ENCODE results near the gene GIGYF1.

The GIGYF1 gene

DNA sequence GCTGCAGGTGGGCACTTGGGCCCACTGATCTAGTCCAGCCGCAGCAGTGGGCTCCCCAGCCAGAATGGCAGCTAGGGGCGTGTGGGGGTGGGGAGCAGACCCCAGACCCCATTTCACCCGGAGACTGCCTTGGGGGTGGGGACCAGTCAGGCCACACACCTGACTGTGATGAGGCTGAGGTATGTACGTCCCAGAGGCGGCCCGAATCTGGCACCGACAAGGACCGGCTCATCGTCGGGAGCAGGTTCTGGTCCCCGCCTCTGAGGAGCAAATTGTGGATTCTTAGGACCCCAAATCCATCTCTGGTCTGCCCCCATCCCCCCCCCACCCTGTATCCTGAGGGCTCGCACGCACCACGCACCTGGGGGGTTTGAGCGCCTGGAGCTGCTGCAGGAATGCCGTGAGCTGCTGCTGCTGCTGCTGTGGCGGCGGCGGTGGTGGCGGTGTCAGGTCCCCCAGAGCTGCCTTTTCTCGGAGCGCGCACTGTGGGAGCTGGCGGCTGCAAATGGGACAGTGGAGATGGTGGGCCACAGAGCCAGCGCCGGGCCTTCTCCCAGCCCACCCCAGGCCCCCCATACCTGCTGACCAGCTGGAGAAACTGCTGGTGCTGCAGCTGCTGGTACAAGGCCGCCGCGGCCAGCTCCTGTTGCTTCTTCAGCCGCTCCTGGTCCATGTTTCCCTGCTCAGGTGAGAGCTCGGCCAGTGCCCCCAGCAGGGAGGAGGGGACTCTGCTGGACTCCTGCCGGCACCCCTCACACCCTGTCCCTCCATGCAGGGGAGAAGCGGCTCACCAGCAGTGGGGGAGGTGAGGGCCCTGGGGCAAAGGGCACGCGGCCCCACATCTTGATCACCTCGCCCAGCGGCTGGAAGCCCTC is 10.2 kb downstream of the GIGYF1 start:
- no peak for DNase-seq (ENCODE audit: low spot score)

DNA sequence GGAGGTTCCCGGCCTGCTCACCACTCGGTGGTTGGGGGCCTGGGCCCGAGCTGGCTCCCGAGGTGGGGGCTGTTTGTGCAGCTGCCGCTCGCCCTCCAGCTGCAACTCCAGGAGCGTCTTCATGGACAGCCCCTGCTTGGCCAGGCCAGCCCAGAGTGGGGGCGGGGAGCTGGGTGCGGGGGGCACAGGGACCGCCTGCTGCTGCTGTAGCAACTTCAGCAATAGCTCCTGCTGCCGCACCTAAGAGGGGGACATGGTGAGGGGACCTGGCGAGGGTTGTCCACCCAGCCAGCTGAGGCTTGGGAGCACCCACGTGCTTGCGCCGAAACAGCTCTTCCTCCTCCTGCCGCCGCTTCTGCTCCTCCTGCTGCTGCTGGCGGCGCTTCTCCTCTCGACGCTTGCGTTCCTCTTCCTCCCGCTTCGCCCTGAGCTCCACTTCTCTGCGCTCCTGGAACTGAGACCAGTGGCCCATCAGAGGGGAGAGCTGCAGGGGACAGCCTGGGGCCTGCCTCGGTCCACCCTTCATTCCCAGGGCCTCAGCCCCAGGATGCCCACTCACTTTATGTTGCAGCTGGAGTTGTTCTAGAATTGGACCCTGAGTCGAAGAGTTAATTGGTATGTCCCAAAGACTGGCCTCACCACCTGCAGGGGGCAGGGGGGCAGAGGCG is 10.9 kb downstream of the GIGYF1 start:
- no peak for DNase-seq (ENCODE audit: low spot score)

DNA sequence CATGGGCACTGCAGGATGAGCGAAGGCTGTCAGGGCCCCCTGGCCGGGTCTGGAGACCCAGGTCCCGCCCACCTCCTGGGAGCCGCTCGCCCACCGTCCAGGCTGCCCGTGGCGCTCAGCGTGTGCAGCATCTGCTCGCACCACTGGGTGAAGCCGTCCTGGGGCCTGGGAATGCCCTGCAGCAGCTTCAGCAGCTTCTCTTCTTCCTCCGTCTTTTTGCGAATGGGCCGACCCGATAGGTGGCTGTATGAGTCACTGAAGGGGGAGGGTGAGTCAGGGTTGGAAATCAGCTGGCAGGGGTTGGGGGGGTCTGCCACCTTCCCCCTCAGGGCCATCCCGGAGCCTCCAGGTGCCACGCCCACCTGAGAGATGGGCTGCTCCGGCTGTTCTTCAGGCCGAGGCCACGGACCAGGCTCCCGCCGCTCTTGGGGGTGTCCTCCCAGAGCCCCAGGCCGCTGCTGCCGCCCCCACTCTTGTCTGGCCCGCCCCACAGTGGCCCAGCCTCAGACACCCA is 11.8 kb downstream of the GIGYF1 start:
- no peak for DNase-seq (ENCODE audit: low spot score)

DNA sequence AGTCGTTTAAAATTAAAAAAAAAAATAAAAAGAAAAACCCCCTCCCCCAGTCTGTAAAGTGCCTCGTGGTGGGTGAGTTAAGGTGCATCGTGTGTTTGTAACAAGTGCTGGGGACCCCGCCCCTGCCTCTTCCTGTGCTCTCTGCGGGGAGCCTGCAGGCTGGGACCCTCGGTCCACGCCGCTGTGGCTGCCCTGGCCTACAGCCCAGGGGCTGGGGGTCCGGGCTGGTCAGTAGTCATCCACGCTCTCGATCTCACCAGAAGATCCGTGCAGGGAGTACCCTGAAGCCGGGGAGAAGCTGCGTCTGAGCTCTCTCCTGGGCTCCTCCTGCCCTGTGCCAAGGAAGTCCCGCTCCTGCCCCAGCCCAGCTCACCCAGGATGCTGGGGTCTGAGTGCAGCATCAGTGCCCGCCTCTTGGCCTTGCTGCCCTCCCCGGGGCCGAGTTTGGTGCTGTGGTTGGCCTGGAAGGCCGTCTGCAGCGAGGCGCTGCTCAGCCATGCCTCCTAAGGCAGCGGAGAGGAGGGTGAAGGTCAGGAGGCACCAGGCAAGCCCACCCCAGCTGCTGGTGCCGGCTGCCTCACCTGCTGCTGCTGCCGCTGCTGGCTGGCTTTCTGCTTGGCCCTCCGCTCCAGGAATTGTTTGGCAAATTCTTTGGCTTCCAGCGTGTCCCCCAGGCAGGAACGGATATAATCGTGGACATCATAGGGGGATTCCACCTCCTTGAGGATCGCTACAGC is 12.4 kb downstream of the GIGYF1 start:
- DNase-seq (ENCODE audit: low spot score): no peak

DNA sequence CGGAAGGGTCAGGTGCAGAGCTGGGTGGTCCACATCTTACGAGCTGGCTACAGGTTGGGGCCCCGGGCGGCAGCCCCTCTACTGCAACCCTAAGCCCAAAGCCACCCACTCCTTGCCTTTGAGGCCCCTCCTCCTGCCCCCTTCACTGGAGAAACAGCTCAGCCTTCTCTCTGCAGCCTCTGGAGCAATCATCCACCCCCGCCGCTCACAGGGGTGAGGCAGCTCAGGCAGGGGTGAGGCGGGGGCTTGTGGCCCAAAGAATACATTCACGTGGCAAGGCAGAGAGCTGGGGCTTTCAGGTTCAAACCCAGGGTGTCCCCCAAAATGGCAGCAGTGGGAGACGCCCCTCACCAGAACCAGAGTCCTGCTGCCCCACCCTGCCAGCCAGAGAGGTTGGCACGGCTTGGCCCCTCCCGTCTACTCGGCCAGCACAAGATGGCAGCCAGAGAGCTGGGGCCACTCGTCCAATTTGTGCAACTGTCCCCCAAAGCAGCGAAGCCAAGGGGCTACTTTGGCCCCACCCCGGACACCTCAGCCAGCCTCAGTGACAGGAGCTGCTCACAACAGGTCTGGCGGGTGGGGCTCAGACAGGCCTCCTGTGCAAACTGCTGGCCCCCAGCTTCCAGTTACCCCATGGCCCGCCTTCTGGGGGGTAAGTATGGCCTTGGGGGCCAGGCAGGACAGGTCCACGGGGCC is 13.3 kb downstream of the GIGYF1 start:
- no peak for DNase-seq (ENCODE audit: low spot score)

DNA sequence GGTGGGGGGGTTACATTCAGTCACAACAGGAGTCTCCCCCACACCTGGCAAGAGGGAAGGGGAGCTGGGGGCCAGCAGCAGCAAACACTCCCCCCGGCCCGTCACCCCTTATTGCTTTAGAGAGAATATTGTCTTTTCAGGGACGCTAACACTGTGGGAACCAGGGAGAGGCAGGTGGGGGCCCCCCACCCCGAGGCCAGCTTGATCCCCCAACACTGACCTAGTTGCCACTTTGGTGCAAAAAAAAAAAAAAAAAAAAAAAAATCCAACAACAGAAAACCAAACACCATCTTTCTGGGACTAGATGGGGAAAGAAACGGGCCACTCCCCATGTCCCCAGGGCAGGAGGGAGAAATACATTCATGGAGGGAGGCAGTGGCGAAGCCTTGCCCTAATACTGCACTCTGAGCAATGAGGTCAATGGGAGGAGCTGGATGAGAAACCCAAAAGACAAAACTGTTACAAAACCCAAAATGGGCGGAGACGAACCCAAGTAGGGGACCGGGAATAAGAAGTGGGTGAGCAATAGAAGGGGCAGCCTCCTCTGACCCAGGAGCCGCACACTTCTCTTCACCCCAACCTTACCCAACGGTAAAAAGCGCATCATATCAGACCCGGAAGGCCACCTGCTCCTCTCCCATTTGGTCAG is 14.0 kb downstream of the GIGYF1 start:
- no peak for DNase-seq (ENCODE audit: low spot score)

DNA sequence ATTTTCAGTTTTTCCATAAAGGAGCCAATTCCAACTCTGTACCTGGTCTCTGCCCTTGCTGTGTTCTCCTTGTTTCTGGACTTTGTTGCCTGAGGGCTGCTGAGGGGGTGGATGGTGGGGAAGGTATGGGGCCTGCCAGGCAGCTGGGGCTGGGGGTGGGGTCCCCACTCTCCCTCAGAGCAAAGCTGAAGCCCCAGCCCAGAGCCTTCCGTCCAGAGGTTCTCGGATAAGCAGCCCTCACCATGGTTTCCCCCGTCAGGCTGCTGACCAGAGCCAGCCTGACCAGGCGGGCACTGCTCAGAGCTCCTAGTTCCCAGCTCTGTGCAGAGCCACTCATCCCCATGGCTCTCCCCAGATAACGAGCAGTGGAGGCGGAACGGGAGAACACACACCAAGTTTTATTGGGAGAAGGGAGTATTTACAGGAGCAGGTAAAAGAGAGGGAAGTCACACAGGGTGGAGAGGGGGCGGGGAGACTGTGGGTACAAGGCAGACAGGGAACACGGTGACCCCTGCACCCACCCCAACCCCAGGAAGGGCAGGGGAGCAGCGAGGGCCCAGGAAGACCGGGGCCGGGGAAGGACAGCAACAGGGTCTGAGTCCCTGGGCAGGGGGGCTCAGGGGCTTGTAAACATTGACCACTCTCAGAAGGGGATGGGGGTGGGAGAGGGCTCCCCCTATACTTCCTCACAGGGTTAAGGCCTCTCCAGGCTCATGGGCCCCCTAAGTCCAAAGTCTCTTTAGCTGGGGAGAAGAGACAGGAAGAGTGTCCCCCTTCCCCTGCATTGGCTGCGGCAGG is 14.7 kb downstream of the GIGYF1 start:
- DNase-seq (ENCODE audit: low spot score): no peak

DNA sequence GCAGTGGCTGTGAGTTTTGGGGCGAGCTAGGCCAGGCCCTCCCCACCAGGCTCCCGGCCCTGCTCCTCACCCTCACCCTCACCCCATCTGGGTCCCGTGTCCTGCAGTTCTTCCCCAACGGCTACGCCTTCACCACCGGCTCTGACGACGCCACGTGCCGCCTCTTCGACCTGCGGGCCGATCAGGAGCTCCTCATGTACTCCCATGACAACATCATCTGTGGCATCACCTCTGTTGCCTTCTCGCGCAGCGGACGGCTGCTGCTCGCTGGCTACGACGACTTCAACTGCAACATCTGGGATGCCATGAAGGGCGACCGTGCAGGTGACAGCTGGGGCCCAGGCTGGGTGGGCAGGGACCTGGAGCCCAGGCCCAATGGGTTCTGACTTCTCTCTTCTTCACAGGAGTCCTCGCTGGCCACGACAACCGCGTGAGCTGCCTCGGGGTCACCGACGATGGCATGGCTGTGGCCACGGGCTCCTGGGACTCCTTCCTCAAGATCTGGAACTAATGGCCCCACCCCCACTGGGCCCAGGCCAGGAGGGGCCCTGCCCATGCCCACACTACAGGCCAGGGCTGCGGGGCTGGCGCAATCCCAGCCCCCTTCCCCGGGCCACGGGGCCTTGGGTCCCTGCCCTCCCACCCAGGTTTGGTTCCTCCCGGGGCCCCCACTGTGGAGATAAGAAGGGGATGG is 15.6 kb downstream of the GIGYF1 start:
- DNase-seq (ENCODE audit: low spot score): no peak

DNA sequence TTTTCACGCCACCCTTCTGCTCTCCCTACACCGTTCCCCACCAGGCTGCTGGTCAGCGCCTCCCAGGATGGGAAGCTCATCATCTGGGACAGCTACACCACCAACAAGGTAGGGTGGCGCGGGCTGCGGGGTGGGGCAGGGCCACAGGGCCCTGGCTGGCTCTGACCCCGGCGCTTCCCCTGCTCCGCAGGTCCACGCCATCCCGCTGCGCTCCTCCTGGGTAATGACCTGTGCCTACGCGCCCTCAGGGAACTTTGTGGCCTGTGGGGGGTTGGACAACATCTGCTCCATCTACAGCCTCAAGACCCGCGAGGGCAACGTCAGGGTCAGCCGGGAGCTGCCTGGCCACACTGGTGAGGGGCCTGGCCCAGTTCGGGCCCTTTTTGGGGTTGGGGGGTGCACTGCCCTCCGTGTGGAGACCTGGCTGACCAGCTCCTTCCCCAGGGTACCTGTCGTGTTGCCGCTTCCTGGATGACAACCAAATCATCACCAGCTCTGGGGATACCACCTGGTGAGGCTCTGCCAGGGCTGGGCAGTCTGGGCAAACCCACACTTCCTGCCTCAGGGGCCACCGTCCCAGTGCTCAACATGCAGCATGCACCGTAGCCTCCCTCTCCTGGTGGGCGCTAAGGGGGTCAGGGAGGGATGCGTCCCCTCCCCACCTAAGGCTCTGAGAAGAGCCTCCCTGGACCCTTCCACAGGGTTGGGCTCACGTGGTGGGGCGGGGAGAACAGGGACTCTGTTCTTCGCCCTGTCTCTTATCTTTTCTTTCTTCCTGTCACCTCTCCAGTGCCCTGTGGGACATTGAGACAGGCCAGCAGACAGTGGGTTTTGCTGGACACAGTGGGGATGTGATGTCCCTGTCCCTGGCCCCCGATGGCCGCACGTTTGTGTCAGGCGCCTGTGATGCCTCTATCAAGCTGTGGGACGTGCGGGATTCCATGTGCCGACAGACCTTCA is 16.5 kb downstream of the GIGYF1 start:
- no peak for DNase-seq (ENCODE audit: low spot score)

DNA sequence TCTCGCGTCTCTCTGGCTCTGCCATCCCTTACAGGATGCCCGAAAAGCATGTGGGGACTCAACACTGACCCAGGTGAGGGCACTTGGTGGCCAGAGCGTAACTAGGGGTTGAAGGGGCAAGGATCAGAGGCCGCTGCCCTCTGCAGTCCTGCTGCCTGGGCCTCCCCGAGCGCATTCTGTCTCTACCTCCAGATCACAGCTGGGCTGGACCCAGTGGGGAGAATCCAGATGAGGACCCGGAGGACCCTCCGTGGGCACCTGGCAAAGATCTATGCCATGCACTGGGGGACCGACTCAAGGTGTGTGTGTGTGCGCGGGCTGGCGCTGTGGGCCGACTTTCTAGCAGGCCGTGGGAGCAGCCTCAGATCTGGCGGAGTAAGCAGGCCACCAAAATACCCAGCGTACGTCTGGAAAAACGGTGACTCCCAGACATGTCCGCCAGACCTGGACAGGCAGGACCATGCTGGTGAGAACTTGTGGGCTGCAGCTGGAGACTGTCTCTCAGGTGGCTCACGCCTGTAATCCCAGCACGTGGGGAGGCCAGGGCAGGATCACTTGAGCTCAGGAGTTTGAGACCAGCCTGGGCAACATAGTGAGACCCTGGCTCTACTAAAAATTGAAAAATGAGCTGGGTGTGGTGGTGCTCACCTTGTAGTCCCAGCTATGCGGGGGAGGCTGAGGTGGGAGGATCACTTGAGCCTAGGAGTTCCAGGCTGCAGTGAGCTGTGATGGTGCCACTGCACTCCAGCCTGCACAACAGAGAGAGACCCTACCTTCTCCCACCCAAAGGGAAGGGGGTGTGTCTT is 17.3 kb downstream of the GIGYF1 start:
- no peak for DNase-seq (ENCODE audit: low spot score)

DNA sequence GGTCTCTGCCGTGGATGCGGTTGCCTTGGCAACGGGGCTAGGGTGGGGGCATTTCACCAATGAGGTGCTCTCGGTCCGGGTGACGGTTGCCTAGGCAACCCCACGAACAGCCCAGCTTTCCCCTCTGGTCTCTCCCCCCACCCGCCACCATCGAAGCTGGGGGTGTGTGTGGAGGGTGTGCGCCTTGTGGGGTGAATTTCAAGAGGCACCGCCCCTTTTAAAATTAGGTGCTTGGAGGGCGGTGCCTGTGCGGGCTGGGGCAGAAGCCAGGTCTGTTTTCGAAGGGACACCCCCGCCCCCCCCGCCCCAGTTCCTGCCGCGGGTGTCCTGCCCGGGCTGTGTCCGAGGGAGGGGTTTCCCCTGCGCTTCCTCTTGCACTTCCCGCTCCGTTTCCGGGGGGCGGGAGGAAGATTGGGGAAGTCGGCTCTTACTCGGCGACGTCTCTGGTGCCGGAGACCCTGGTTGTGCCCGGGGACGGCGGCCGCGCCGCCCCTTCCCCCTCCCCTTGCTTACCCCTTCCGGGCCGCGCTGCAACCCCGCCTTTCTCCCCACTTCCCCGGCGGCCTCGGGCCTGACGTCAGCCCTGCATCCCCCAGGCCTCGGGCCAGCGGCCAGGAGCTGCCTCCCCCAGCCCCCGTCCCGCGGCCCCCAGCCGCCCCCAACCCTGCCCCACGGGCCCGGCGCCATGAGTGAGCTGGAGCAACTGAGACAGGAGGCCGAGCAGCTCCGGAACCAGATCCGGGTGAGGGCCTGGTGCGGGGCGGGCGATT is 18.3 kb downstream of the GIGYF1 start:
- no peak for DNase-seq (ENCODE audit: low spot score)

DNA sequence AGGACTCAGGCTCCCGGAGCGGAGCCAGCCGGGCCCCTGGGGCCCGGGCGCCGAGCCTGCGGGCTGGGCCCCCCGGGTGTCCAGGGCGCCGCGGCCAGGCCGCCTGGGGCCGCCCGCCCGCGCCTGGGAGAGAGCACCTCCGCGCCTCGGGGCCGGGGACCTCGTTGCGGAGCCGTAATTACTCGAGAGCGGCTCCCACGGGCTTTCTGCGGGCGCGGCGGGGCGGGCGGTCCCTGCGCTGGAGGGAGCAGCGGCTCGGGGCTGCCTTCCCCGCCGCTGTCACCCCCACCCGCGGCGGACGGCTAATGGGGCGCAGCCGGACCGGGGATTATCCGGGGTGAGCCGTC is 19.0 kb downstream of the GIGYF1 start:
- no peak for DNase-seq (ENCODE audit: low spot score)

DNA sequence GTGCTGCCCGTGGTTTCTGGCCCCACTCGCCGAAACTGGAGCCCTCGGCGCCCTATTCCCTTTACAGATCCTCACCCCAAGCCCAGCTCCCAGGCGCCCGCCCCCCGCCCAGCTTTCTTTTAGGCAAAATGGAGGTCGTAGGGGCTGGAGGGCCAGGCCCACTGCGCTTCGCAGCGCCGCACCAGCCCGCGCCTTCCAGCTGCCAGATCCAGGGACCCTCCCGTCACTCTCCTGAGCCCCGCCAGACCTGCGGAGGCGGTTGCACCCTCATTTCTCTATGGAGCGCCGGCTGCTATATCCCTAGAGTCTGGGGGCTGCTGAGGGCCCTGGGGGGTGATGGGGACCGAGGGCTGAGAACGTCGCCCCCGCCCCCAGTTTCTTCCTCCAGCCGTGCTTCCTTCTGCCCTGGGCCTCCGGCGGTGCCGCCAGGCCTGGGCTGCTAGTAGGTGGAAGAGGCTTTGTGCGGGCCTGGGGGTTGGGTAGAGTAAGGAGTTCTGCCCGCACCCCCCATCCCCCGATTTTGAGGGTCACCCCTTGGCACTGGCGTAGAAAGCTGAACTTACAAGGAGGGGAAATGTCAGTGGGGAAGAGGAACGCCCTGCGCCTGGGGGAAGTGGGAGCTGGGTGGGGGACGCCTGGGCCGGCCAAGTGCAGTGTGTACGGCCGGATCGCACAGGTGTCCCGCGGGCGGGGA is 19.5 kb downstream of the GIGYF1 start:
- DNase-seq (ENCODE audit: low spot score): no peak

DNA sequence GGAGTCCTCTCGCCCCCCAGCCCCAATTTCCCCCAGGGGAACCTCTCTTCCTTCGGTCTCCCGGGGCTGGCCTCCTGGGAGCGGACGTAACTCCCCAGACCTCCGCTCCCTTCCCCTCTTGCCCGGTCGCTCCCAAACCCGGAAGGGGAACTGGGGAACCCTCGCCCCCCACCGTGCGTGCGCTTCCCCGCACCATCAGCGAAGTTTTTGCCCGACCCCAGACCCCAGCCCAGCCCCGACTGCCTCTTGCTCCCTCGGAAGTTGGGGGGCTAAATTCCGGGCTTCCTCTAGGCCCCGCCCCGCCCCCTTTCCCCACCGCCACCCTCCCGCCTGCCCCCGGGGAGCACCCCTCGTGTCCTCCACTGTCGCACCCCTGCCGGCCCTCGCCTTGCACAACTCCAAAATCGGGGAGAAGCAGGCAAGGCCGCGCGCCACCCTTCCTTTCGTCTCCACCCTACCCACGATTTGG is 20.1 kb downstream of the GIGYF1 start:
- DNase-seq (ENCODE audit: low spot score): no peak

DNA sequence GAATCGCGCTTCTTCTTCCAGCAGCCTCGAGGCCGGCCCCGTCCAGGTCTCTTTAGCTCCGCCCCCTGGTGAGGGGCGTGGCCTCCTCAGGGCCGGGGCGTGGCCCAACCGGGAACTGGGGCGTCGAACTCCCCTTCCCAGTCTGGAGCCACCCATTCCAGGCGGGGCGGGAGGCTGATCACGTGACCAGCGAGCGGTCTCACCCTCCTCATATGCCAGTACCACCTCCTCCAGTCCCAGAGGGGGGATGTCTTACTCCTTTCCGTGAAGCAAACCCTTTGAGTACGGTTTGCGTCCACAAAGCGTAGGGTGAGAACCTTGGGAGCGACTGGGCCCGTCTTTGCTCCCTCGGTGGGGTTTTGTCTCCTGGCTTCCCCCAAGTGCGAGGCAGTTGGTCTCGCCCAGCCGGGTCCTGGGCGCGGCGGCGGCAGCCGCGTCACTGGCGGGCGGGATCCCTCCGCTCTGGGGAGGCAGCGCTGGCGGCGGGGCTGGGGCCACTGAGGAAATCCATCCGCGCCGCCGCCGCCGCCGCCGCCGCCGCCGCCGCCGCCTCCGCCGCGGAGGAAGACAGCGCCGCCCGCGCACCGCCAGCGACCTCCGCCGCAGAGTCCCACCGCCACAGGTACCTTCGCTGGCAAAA is 20.6 kb downstream of the GIGYF1 start, which contains the start of gene GNB2:
Gene GNB2 (plus strand): TSS at position 439 of the 640 bp plus-strand sequence. CDS start 2,526 bp downstream, outside the sequence.
- peak; percentile 99 for DNase-seq (ENCODE audit: low spot score)
